Loucy (cell line): Measurements from ENCODE around the gene SLC6A19.

Experiments used
- H2AFZ ChIP-seq: fragments of 200-600 bp; sonication (generic); 2 replicates; pipeline ENCODE4 v1.6.0; 2016; ENCODE audit warnings: antibody characterized with exemption, mild to moderate bottlenecking, low read length, moderate library complexity
- H3F3A ChIP-seq: fragments of 200-600 bp; 2 replicates; pipeline ENCODE4 v1.6.0; 2016; ENCODE audit warnings: antibody characterized with exemption, low read depth, mild to moderate bottlenecking
- H3K27me3 ChIP-seq: fragments of 200-600 bp; sonication (generic); 2 replicates; pipeline ENCODE4 v1.6.1; 2014; ENCODE audit warnings: low read length, mild to moderate bottlenecking; ENCODE audit not compliant: insufficient read depth, poor library complexity, severe bottlenecking
- H3K36me3 ChIP-seq: fragments of 200-600 bp; sonication (generic); 2 replicates; pipeline ENCODE4 v1.6.1; 2016; ENCODE audit warnings: low read length; ENCODE audit not compliant: insufficient read depth
- H3K4me1 ChIP-seq: fragments of 200-600 bp; sonication (generic); 2 replicates; pipeline ENCODE4 v1.5.1; 2014; ENCODE audit warnings: low read length, mild to moderate bottlenecking; ENCODE audit not compliant: insufficient read depth, poor library complexity, severe bottlenecking
- H3K4me2 ChIP-seq: fragments of 200-600 bp; sonication (generic); 2 replicates; pipeline ENCODE4 v1.6.0; 2014; ENCODE audit warnings: antibody characterized with exemption, low read length, low read depth, mild to moderate bottlenecking; ENCODE audit not compliant: poor library complexity, severe bottlenecking
- H3K4me3 ChIP-seq: fragments of 200-600 bp; sonication (generic); 2 replicates; pipeline ENCODE4 v1.5.1; 2014; ENCODE audit warnings: low read length, mild to moderate bottlenecking, mixed read lengths; ENCODE audit not compliant: poor library complexity, severe bottlenecking
- H3K79me2 ChIP-seq: fragments of 200-600 bp; sonication (generic); 2 replicates; pipeline ENCODE4 v1.6.1; 2014; ENCODE audit warnings: low read length; ENCODE audit not compliant: insufficient read depth
- H3K9ac ChIP-seq: fragments of 200-600 bp; sonication (generic); 2 replicates; pipeline ENCODE4 v1.6.0; 2014; ENCODE audit warnings: mild to moderate bottlenecking, low read depth, low read length, moderate library complexity; ENCODE audit not compliant: poor library complexity, severe bottlenecking
- H3K9me2 ChIP-seq: fragments of 200-600 bp; sonication (generic); replicated peaks from 2 replicates; pipeline ENCODE4 v1.6.1; 2016; ENCODE audit warnings: low read depth, low read length, mixed read lengths
- H3K9me3 ChIP-seq: fragments of 200-600 bp; sonication (generic); 2 replicates; pipeline ENCODE4 v1.6.1; 2014; ENCODE audit warnings: mild to moderate bottlenecking, antibody characterized with exemption, low read length, low read depth; ENCODE audit not compliant: insufficient read depth
- H4K20me1 ChIP-seq: fragments of 200-600 bp; sonication (generic); 2 replicates; pipeline ENCODE4 v1.6.0; 2014; ENCODE audit warnings: antibody characterized with exemption, low read length, mild to moderate bottlenecking; ENCODE audit not compliant: insufficient read depth, poor library complexity, severe bottlenecking
- CTCF ChIP-seq: fragments of 200-600 bp; sonication (generic); conservative IDR thresholded peaks from 2 replicates; pipeline ENCODE4 v1.5.1; 2014; ENCODE audit warnings: mild to moderate bottlenecking, antibody characterized with exemption, low read length
- EZH2phosphoT487 ChIP-seq: fragments of 200-600 bp; IDR thresholded peaks from 2 replicates; pipeline ENCODE4 v1.6.1; 2018; ENCODE audit warnings: antibody characterized with exemption, mild to moderate bottlenecking, moderate library complexity, borderline replicate concordance

The SLC6A19 gene

GRCh38 chr5:1205255-1206180 is 4.1 kb downstream of the SLC6A19 start:
- no peaks in the 10 kb centered on the region for H3K9me2 ChIP-seq
- H3K9ac ChIP-seq, result no peak overlapping the region
- H4K20me1 ChIP-seq, result no peaks in the 10 kb centered on the region
- H3K4me2 ChIP-seq, result no peak overlapping the region
- no peaks in the 10 kb centered on the region for H3K9me3 ChIP-seq
- H3F3A ChIP-seq, result no peaks in the 10 kb centered on the region
- no peak overlapping the region for H2AFZ ChIP-seq
- H3K36me3 ChIP-seq, result no peaks in the 10 kb centered on the region
- TF ChIP-seq CTCF, result no peak
- TF ChIP-seq EZH2phosphoT487, result no peak
- H3K4me1 ChIP-seq, result peaks cover 27% of the 10 kb centered on the region
- H3K79me2 ChIP-seq, result no peaks in the 10 kb centered on the region
- no peaks in the 10 kb centered on the region for H3K27me3 ChIP-seq
- H3K4me3 ChIP-seq, result no peak overlapping the region

- Histone ChIP-seq H3K9ac (no peak overlapping the region), H3K4me3 (no peak overlapping the region), H3K4me1 (peaks cover 27% of the 10 kb centered on the region), H3F3A (no peaks in the 10 kb centered on the region), H4K20me1 (no peaks in the 10 kb centered on the region), H3K9me3 (no peaks in the 10 kb centered on the region), H3K79me2 (no peaks in the 10 kb centered on the region), H3K36me3 (no peaks in the 10 kb centered on the region), H3K9me2 (no peaks in the 10 kb centered on the region), H2AFZ (no peak overlapping the region), H3K27me3 (no peaks in the 10 kb centered on the region), H3K4me2 (no peak overlapping the region)
- TF ChIP-seq EZH2phosphoT487 (no peak), CTCF (no peak)
These were observed 5.4 kb downstream of the SLC6A19 start for GRCh38 chr5:1206521-1207412.

- H3K36me3 ChIP-seq, result no peaks in the 10 kb centered on the region
- no peaks in the 10 kb centered on the region for H4K20me1 ChIP-seq
- H3K4me1 ChIP-seq, result peaks cover 26% of the 10 kb centered on the region
- H3K4me3 ChIP-seq, result no peak overlapping the region
- no peak overlapping the region for H2AFZ ChIP-seq
- H3K9me3 ChIP-seq, result no peaks in the 10 kb centered on the region
- no peaks in the 10 kb centered on the region for H3K79me2 ChIP-seq
- TF ChIP-seq CTCF, result no peak
- TF ChIP-seq EZH2phosphoT487, result no peak
- no peak overlapping the region for H3K9ac ChIP-seq
- H3K9me2 ChIP-seq, result no peaks in the 10 kb centered on the region
- H3K27me3 ChIP-seq, result no peaks in the 10 kb centered on the region
- no peaks in the 10 kb centered on the region for H3F3A ChIP-seq
- H3K4me2 ChIP-seq, result no peak overlapping the region
These were observed 6.2 kb downstream of the SLC6A19 start for GRCh38 chr5:1207555-1207954.
